SH-SY5Y (cell line): Measurements from ENCODE around the gene DHX30.

Experiments
- GATA2 ChIP-seq: IDR thresholded peaks from 2 replicates; pipeline ENCODE4 v1.6.1; 2011; ENCODE audit warnings: mild to moderate bottlenecking, low read depth, low read length
- GATA3 ChIP-seq: IDR thresholded peaks from 2 replicates; pipeline ENCODE4 v1.6.1; 2011; ENCODE audit warnings: low read depth, mild to moderate bottlenecking, low read length, moderate library complexity

Gene DHX30

GRCh38 chr3:47802734-47803479, at the start of gene DHX30:
Gene DHX30 (plus strand): TSS chr3:47803138. CDS start chr3:47810684, 7,546 bp downstream.
- TF ChIP-seq GATA2 (no peak), GATA3 (no peak)

GRCh38 chr3:47758261-47759025, 44.5 kb upstream of the DHX30 start:
- TF ChIP-seq GATA2, result no peak
- no peak for TF ChIP-seq GATA3

GRCh38 chr3:47761046-47761445, 41.9 kb upstream of the DHX30 start:
- no peak for TF ChIP-seq GATA3
- no peak for TF ChIP-seq GATA2

- TF ChIP-seq GATA3, result no peak
- no peak for TF ChIP-seq GATA2
Measured at GRCh38 chr3:47762233-47762632, 40.7 kb upstream of the DHX30 start.

GRCh38 chr3:47766186-47766585, 36.8 kb upstream of the DHX30 start:
- TF ChIP-seq GATA2 (no peak), GATA3 (no peak)

GRCh38 chr3:47772047-47772446, 30.9 kb upstream of the DHX30 start:
- TF ChIP-seq GATA3 (no peak), GATA2 (no peak)

- TF ChIP-seq GATA3, result no peak
- no peak for TF ChIP-seq GATA2
Measured at GRCh38 chr3:47772788-47773187, 30.1 kb upstream of the DHX30 start.

- TF ChIP-seq GATA3 (no peak), GATA2 (no peak)
Measured at GRCh38 chr3:47778746-47779145, 24.2 kb upstream of the DHX30 start.

GRCh38 chr3:47780741-47781684, 21.9 kb upstream of the DHX30 start:
- TF ChIP-seq GATA3, result no peak
- no peak for TF ChIP-seq GATA2

GRCh38 chr3:47781685-47782445, 21.1 kb upstream of the DHX30 start, which contains the start of gene SMARCC1:
Gene SMARCC1 (minus strand): TSS chr3:47781893. CDS start chr3:47781797, 96 bp downstream.
- no peak for TF ChIP-seq GATA3

- no peak for TF ChIP-seq GATA3
- no peak for TF ChIP-seq GATA2
Measured at GRCh38 chr3:47782446-47783308, 20.3 kb upstream of the DHX30 start.

GRCh38 chr3:47783673-47784072, 19.3 kb upstream of the DHX30 start:
- TF ChIP-seq GATA3, result no peak
- TF ChIP-seq GATA2, result no peak
